Endothelial cell (in vitro differentiated cells): ENCODE measurements around the gene HNRNPA1L2. TPM values are rescaled to one million over a fixed set of nuclear protein-coding genes. Genes with fewer than 3 reads are reported as not detected.
"Not testable (repeated sequence)": the region's sequence is repeated elsewhere in the genome, so short reads cannot be mapped to it uniquely, and the experiment has no call there.

Experiments used
- DNase-seq: peaks from one replicate; pipeline ENCODE4 v3.0.0; 2021; ENCODE audit warnings: low spot score
- H3K27ac Mint-ChIP-seq: one replicate; pipeline ENCODE4 v1.8.0; 2021; ENCODE audit warnings: mixed read lengths, inconsistent platforms; ENCODE audit not compliant: unreplicated experiment
- H3K27me3 Mint-ChIP-seq: one replicate; pipeline ENCODE4 v1.8.0; 2021; ENCODE audit warnings: mild to moderate bottlenecking, moderate library complexity, mixed read lengths, inconsistent platforms; ENCODE audit not compliant: unreplicated experiment
- H3K36me3 Mint-ChIP-seq: one replicate; pipeline ENCODE4 v1.8.0; 2021; ENCODE audit warnings: mild to moderate bottlenecking, low read depth, mixed read lengths, inconsistent platforms; ENCODE audit not compliant: unreplicated experiment
- H3K4me1 Mint-ChIP-seq: one replicate; pipeline ENCODE4 v1.8.0; 2021; ENCODE audit warnings: mild to moderate bottlenecking, mixed read lengths, inconsistent platforms; ENCODE audit not compliant: unreplicated experiment
- H3K4me3 Mint-ChIP-seq: one replicate; pipeline ENCODE4 v1.8.0; 2021; ENCODE audit warnings: mild to moderate bottlenecking, mixed read lengths, inconsistent platforms; ENCODE audit not compliant: unreplicated experiment
- H3K9me3 Mint-ChIP-seq: one replicate; pipeline ENCODE4 v1.8.0; 2021; ENCODE audit warnings: mixed read lengths, inconsistent platforms; ENCODE audit not compliant: unreplicated experiment
- CTCF ChIP-seq: fragments of 200-600 bp; sonication (generic); IDR thresholded peaks from one replicate; pipeline ENCODE4 v1.5.0; 2021; ENCODE audit warnings: antibody characterized with exemption; ENCODE audit not compliant: unreplicated experiment
- long read RNA-seq: library from polyadenylated mRNA; unstranded; transcript quantifications from one replicate; pipeline ENCODE4 v2.0.0, GENCODE V29; 2020; ENCODE audit not compliant: unreplicated experiment
- total RNA-seq: library from RNA; stranded (reverse); fragmentation: NEBNext Ultra II Directional; extraction: Animal tissue kit (Norgen Biotek cat#: 25700); gene quantifications from one replicate; pipeline ENCODE4 v1.2.1, GENCODE V29; 2021; ENCODE audit not compliant: unreplicated experiment

Gene HNRNPA1L2
- 40.4 TPM for total RNA-seq
- long read RNA-seq, result 0 reads

DNA sequence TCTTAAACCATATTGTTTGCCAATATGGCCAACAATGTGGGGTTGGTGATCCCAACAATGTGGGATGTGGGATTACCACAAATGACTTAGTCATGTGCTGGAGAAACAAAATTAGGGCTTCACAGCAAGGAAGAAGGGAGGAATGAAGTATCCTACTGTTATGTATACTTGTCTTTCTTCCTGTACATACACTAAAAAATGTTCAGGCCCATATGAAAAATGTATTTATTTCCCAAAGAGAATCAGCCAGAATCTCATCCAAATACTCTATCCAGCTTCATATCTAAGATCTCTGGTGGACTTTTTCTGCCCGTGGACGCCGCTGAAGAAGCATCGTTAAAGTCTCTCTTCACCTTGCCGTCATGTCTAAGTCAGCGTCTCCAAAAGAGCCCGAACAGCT lies at the start of gene HNRNPA1L2:
Gene HNRNPA1L2, plus strand, starts transcription at position 301 of the 400 bp plus-strand sequence. Its CDS starts 62 bp downstream, at position 363.
- Mint-ChIP-seq H3K27me3 (peaks cover 4% of the 10 kb centered on the region), H3K27ac (no peak within 1 kb of the TSS)

DNA sequence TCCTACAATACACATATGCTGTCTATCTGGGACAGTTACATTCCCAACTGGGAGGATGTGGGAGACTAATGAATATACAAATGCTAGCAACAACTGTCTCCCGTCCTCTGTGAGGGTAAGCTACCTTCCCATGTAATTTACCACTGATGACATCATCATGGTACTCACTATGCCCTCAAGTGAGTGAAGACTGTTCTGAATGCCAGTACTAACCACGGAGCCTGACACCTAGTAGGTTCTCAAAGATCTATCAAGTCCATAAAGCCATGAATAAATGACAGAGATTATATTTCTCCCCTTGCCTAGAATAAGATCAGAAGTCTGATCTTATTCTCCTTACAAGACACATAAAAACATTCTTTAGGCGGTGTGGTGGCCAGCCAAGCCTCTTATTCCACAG lies 49.1 kb upstream of the HNRNPA1L2 start:
- not testable (repeated sequence) for H3K9me3 Mint-ChIP-seq, H3K27ac Mint-ChIP-seq, DNase-seq, H3K27me3 Mint-ChIP-seq, H3K4me3 Mint-ChIP-seq
- peaks cover 29% of the 10 kb centered on the region for H3K4me1 Mint-ChIP-seq
- H3K36me3 Mint-ChIP-seq, result peaks cover 45% of the 10 kb centered on the region

More for the DNA sequence above, at the start of gene HNRNPA1L2:
- Mint-ChIP-seq H3K9me3 (no peaks in the 10 kb centered on the region), H3K36me3 (peaks cover 43% of the 10 kb centered on the region), H3K4me3 (peak within 1 kb of the TSS; percentile 30), H3K4me1 (no peaks in the 10 kb centered on the region)
- DNase-seq, result no peak
- no peak for TF ChIP-seq CTCF

- H3K4me1 Mint-ChIP-seq, result peaks cover 34% of the 10 kb centered on the region
- H3K27ac Mint-ChIP-seq, H3K4me3 Mint-ChIP-seq, DNase-seq, H3K9me3 Mint-ChIP-seq, H3K27me3 Mint-ChIP-seq: not testable (repeated sequence)
- peaks cover 43% of the 10 kb centered on the region for H3K36me3 Mint-ChIP-seq
These were observed 48.4 kb upstream of the HNRNPA1L2 start for GRCh38 chr13:52593812-52594211.

GRCh38 chr13:52594295-52594694 lies 47.9 kb upstream of the HNRNPA1L2 start:
- not testable (repeated sequence) for DNase-seq, H3K27me3 Mint-ChIP-seq, H3K9me3 Mint-ChIP-seq
- peaks cover 39% of the 10 kb centered on the region for H3K4me1 Mint-ChIP-seq
- peaks cover 40% of the 10 kb centered on the region for H3K36me3 Mint-ChIP-seq
- H3K27ac Mint-ChIP-seq, result peak overlapping the region; percentile 53
- H3K4me3 Mint-ChIP-seq, result peak overlapping the region; percentile 31

- no peak for TF ChIP-seq CTCF
- H3K27ac Mint-ChIP-seq, result no peak overlapping the region
These were observed 44.6 kb upstream of the HNRNPA1L2 start for GRCh38 chr13:52597676-52598075.

DNA sequence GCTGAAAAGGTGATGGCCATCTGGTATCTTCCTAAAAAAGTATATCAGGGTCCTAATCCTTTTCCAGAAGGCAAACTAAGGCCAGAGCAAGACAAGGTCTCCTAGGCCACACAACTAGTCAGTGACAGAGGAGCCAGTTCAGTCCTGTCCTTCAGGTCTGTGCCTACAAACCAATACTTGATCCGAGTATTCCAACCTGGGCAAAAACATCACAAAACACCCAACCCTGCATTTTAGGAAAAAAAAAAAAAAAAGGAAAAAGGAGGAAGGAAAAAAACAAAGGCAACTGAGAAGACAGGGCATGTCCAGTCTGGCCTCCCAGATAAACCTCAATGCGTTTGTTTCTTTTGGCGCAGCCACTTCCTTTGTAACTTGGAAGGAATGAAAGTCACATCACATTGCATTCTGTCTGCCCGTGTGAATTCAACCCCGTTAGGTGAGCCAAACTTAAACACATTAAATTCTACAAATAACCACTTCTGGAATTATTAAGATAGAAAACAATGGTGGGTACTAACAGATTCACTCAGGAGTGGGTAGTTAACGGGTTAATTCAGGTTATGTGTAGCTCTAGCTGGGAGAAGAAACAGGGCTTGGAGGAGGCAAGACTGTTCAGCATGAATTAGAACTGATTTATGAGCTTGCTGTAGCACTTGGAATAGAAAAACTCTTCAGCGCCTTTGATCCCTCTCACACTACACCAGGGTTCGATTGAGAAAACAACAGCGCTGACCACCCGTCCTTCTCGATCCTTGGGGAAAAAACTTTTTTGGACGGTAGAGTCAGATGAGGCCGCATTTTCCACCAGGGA lies 43.0 kb upstream of the HNRNPA1L2 start:
- peak; percentile 29 for DNase-seq
- Mint-ChIP-seq H3K27ac (peak overlapping the region; percentile 99), H3K27me3 (peaks cover 21% of the 10 kb centered on the region), H3K4me3 (peak overlapping the region; percentile 89), H3K36me3 (peaks cover 40% of the 10 kb centered on the region), H3K4me1 (peaks cover 36% of the 10 kb centered on the region), H3K9me3 (no peaks in the 10 kb centered on the region)
- no peak for TF ChIP-seq CTCF

More at GRCh38 chr13:52597676-52598075, 44.6 kb upstream of the HNRNPA1L2 start:
- Mint-ChIP-seq H3K9me3 (no peaks in the 10 kb centered on the region), H3K4me1 (peaks cover 39% of the 10 kb centered on the region), H3K36me3 (peaks cover 40% of the 10 kb centered on the region), H3K27me3 (peaks cover 21% of the 10 kb centered on the region), H3K4me3 (no peak overlapping the region)
- DNase-seq, result no peak
